HepG2 (cell line): Measurements from ENCODE around the gene PALM2AKAP2. TPM values are rescaled to one million over a fixed set of nuclear protein-coding genes. Genes with fewer than 3 reads are reported as not detected.

Experiments
- ATAC-seq: fragments of 200-7000 bp; cut with Tn5 transposase; 3 replicates; pipeline ENCODE4 v1.9.1; 2020; ENCODE audit warnings: mild to moderate bottlenecking, moderate library complexity
- BruUV-seq: library from RNA; stranded (reverse); fragments of 400-500 nt; replicated peaks from 2 replicates; lab custom pipeline; 2021; lab: Mats Ljungman, UMichigan
- CTCF ChIA-PET: fragments of 300-600 bp; formaldehyde crosslinking; extraction: SDS; loops from one replicate; lab custom pipeline; 2021; ENCODE audit warnings: low total read pairs, inconsistent platforms, low intra/inter-chr PET ratio; lab: Yijun Ruan, JAX
- POLR2A ChIA-PET: fragments of 350-600 bp; sonication (Branson Sonifier 250); formaldehyde crosslinking; loops from one replicate; lab custom pipeline; 2020; ENCODE audit warnings: antibody characterized with exemption, inconsistent platforms; lab: Yijun Ruan, JAX
- DNase-seq: peaks from one replicate; pipeline ENCODE4 v3.0.0-alpha.2; 2015; ENCODE audit warnings: low spot score
- FAIRE-seq: peaks from 3 replicates; lab custom pipeline; 2011; peaks lifted over from hg19 to GRCh38; lab: Jason Lieb, UNC
- H2AFZ ChIP-seq: one replicate; pipeline ENCODE4 v1.6.1; 2011; ENCODE audit warnings: low read length, inconsistent platforms
- H3K27ac ChIP-seq: fragments of 300-600 bp; 3 replicates; pipeline ENCODE4 v1.8.0; 2011; ENCODE audit warnings: mixed run types, mild to moderate bottlenecking, mixed read lengths, low read length, inconsistent platforms; ENCODE audit not compliant: insufficient read depth; ENCODE audit errors: extremely low read length
- H3K27me3 ChIP-seq, 2 experiments: fragments of 200-600 bp in 1 of 2; 2 replicates in 1 of 2; 3 replicates in 1 of 2; pipeline versions ENCODE4 v1.6.0 to v1.8.0; 2011; ENCODE audit warnings: low read length in 2 of 2, mild to moderate bottlenecking in 2 of 2, moderate library complexity in 2 of 2, inconsistent platforms in 1 of 2; ENCODE audit not compliant: insufficient read depth in 2 of 2, control insufficient read depth in 1 of 2
- H3K36me3 ChIP-seq, 2 experiments: fragments of 200-600 bp in 1 of 2; replicated peaks in 1 of 2; 2 replicates in 1 of 2; 3 replicates in 1 of 2; pipeline versions ENCODE4 v1.5.1 to v1.8.0; 2011; ENCODE audit warnings: low read length in 2 of 2, inconsistent platforms in 1 of 2; ENCODE audit not compliant: insufficient read depth in 2 of 2, control insufficient read depth in 1 of 2
- H3K4me1 ChIP-seq: 2 replicates; pipeline ENCODE4 v1.5.1; 2012; ENCODE audit warnings: low read length, inconsistent platforms; ENCODE audit not compliant: insufficient read depth
- H3K4me2 ChIP-seq: 2 replicates; pipeline ENCODE4 v1.6.0; 2011; ENCODE audit warnings: low read depth, low read length, inconsistent platforms
- H3K4me3 ChIP-seq, 3 experiments: fragments of 200-600 bp in 1 of 3; sonication (generic), shearing (Covaris generic) in 1 of 3; replicated peaks in 1 of 3; 2 replicates each; pipeline ENCODE4 v1.5.1; 2011 to 2016; ENCODE audit warnings: low read length in 3 of 3, inconsistent platforms in 2 of 3, low read depth in 2 of 3, mild to moderate bottlenecking in 2 of 3, control low read depth in 1 of 3, mixed read lengths in 1 of 3; ENCODE audit not compliant: insufficient read depth in 1 of 3
- H3K79me2 ChIP-seq: one replicate; pipeline ENCODE4 v1.6.1; 2011; ENCODE audit warnings: low read length, inconsistent platforms; ENCODE audit not compliant: insufficient read depth
- H3K9ac ChIP-seq: 2 replicates; pipeline ENCODE4 v1.6.0; 2011; ENCODE audit warnings: mild to moderate bottlenecking, low read depth, low read length, inconsistent platforms; ENCODE audit not compliant: insufficient read depth
- H3K9me3 ChIP-seq: 2 replicates; pipeline ENCODE4 v1.5.1; 2012; ENCODE audit warnings: mild to moderate bottlenecking, low read length
- H4K20me1 ChIP-seq: 2 replicates; pipeline ENCODE4 v1.6.0; 2011; ENCODE audit warnings: inconsistent platforms, mild to moderate bottlenecking, low read length, moderate library complexity; ENCODE audit not compliant: insufficient read depth
- ATRX ChIP-seq: sonication (generic); formaldehyde crosslinking; IDR thresholded peaks from 2 replicates; pipeline ENCODE4 v1.4.0; 2020; ENCODE audit warnings: missing genetic modification reagents, borderline replicate concordance
- NFE2L2 ChIP-seq: fragments of 150-350 bp; IDR thresholded peaks from 2 replicates; pipeline ENCODE4 v1.6.1; 2014; ENCODE audit warnings: low read length
- PPARG ChIP-seq: conservative IDR thresholded peaks from 2 replicates; pipeline ENCODE4 v1.6.1; 2016; ENCODE audit warnings: missing biosample characterization, missing genetic modification reagents
- RFX5 ChIP-seq: IDR thresholded peaks from 2 replicates; pipeline ENCODE4 v1.6.1; 2011; ENCODE audit warnings: low read depth, low read length, improper control_type of control experiment
- SRSF1 ChIP-seq: fragments of 200-400 bp; formaldehyde crosslinking; optimal IDR thresholded peaks from 2 replicates; pipeline ENCODE3; 2017; ENCODE audit warnings: mild to moderate bottlenecking, low read depth, low read length, moderate library complexity
- ZMYM4 ChIP-seq: sonication (generic); formaldehyde crosslinking; IDR thresholded peaks from 2 replicates; pipeline ENCODE4 v1.8.1; 2023; ENCODE audit warnings: mild to moderate bottlenecking, missing genetic modification reagents
- ZNF24 ChIP-seq: fragments of 450-650 bp; IDR thresholded peaks from 2 replicates; pipeline ENCODE4 v1.6.1; 2017; ENCODE audit warnings: antibody characterized with exemption, mild to moderate bottlenecking
- WGBS: methylation state at CpG from one replicate; pipeline ENCODE4 v1.1.6; 2017; ENCODE audit warnings: low lambda C conversion rate; 5-methylcytosine and 5-hydroxymethylcytosine counted together
- in situ Hi-C: cut with HindIII; loops from 2 replicates; pipeline ENCODE4 v1.10.0; 2017; ENCODE audit warnings: low pct_unique_long_range_greater_than_20kb; ENCODE audit not compliant: extremely low pct_ligation_motif_present
- intact Hi-C: fragments of 100-400 bp; cut with micrococcal nuclease; formaldehyde crosslinking; loops from one replicate; pipeline ENCODE4 v1.10.0; 2022; ENCODE audit not compliant: unreplicated experiment
- polyA plus RNA-seq, 8 experiments: library from polyadenylated mRNA; depleted of rRNA in 3 of 8; stranded (reverse) in 7 of 8; unstranded in 1 of 8; fragments of >200 nt; fragmentation: Illumina TruSeq in 4 of 8; extraction: Trizol in 4 of 8; gene quantifications; 2 replicates each; pipeline versions ENCODE4 v1.2.1 to v1.2.3, GENCODE V29; 2011 to 2016; ENCODE audit warnings: low read depth in 4 of 8, missing spikeins in 1 of 8, mixed read lengths in 1 of 8; ENCODE audit not compliant: insufficient read depth in 1 of 8
- total RNA-seq, 5 experiments: library from RNA; depleted of rRNA; stranded (reverse); fragments of >200 nt; fragmentation: Illumina TruSeq; extraction: Trizol; gene quantifications; 2 replicates each; pipeline ENCODE4 v1.2.3, GENCODE V29; 2016; ENCODE audit warnings: low read depth in 1 of 5
- TF ChIP-seq, protein P1 (sequence below): sonication (generic); formaldehyde crosslinking; IDR thresholded peaks from 2 replicates; pipeline ENCODE4 v1.4.0; 2020; ENCODE audit warnings: missing genetic modification reagents, mild to moderate bottlenecking, borderline replicate concordance
- TF ChIP-seq, protein P2 (sequence below): IDR thresholded peaks from 2 replicates; pipeline ENCODE4 v1.4.0; 2020; ENCODE audit warnings: mild to moderate bottlenecking, missing genetic modification reagents
- TF ChIP-seq, protein P3 (sequence below), 2 experiments: sonication (generic) in 1 of 2; formaldehyde crosslinking in 1 of 2; IDR thresholded peaks; 2 replicates each; pipeline versions ENCODE4 v1.4.0 to v1.6.1; 2018 to 2020; ENCODE audit warnings: missing genetic modification reagents in 2 of 2, borderline replicate concordance in 1 of 2, low read depth in 1 of 2, mild to moderate bottlenecking in 1 of 2, missing biosample characterization in 1 of 2

The PALM2AKAP2 gene
- total and polyA plus RNA-seq, 2 of the 13 experiments (the other 11 are each of a cell fraction or from before 2014, with no cell fraction given): 0.25 to 1.8 TPM

DNA sequence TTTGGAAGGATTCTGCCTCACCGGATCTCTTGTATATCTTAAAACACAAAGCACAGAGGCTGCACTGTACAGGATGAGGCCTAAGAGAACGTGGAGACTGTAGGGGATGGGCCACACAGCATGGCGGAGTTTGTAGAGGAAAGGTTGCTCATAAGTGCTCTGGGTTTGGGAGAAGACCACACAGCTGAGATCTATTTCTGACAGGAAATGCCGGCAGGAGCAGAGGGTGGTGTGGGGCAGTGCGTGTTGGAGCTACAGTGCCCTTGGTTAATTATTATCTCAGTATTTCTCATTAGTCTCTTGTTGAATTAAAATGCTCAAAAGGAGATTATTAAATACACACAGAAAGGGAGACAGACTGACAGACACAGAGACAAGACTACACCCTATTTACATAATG is 9.6 kb downstream of the PALM2AKAP2 start:
- H3K4me3 ChIP-seq: no peak overlapping the region
- no peak overlapping the region for H3K9ac ChIP-seq
- DNase-seq (no peak), FAIRE-seq (no peak), ATAC-seq (peak; percentile 31; the same call in 2 of the 3 replicates)
- no peaks in the 10 kb centered on the region for H3K9me3 ChIP-seq
- H3K36me3 ChIP-seq: no peaks in the 10 kb centered on the region
- in situ Hi-C loops: no loop called here
- BruUV-seq: no TSS peak
- TF ChIP-seq, protein P1, sequence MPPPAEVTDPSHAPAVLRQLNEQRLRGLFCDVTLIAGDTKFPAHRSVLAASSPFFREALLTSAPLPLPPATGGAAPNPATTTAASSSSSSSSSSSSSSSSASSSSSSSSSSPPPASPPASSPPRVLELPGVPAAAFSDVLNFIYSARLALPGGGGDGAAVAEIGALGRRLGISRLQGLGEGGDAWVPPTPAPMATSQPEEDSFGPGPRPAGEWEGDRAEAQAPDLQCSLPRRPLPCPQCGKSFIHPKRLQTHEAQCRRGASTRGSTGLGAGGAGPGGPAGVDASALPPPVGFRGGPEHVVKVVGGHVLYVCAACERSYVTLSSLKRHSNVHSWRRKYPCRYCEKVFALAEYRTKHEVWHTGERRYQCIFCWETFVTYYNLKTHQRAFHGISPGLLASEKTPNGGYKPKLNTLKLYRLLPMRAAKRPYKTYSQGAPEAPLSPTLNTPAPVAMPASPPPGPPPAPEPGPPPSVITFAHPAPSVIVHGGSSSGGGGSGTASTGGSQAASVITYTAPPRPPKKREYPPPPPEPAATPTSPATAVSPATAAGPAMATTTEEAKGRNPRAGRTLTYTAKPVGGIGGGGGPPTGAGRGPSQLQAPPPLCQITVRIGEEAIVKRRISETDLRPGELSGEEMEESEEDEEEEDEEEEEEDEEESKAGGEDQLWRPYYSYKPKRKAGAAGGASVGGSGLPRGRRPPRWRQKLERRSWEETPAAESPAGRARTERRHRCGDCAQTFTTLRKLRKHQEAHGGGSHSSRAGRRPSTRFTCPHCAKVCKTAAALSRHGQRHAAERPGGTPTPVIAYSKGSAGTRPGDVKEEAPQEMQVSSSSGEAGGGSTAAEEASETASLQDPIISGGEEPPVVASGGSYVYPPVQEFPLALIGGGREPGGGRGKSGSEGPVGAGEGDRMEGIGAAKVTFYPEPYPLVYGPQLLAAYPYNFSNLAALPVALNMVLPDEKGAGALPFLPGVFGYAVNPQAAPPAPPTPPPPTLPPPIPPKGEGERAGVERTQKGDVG (CRISPR knock-in tag): no peak
- no peak for TF ChIP-seq SRSF1
- TF ChIP-seq ZMYM4 (CRISPR knock-in tag): no peak
- no peak for TF ChIP-seq NFE2L2
- 0 out of 2 replicates have a peak, but pooled peaks have one; percentile 14 for TF ChIP-seq PPARG (CRISPR knock-in tag)
- TF ChIP-seq ZNF24: no peak
- H3K27ac ChIP-seq: no peak overlapping the region
- no peak overlapping the region for H2AFZ ChIP-seq
- H3K4me1 ChIP-seq: peaks cover 9% of the 10 kb centered on the region
- 27% methylated on average over 5 of the region's 5 CpGs for WGBS
- H3K4me2 ChIP-seq: no peak overlapping the region
- no peaks in the 10 kb centered on the region for H3K79me2 ChIP-seq
- H3K27me3 ChIP-seq: no peaks in the 10 kb centered on the region
- ChIA-PET POLR2A (no interaction called here), CTCF (no interaction called here)
- no peaks in the 10 kb centered on the region for H4K20me1 ChIP-seq
- intact Hi-C loops: no loop called here

DNA sequence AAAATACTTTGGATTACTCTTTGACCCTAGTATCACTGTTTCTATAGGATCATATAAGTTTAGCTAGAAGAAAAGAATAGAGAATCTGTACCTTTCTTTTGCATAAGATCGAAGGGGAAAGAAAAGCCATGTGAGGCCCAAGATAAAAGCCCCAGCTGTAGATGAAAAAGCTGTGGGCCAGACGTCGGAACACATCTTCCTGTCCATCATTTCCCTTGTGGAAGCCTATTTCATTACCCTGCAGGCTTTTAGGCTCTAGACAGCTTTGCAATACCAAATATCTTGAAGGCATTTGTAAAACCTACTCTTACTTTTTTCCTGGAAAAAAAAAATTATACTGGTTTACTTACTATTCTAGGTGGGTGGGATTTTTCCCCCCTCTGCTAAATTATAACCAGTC is 10.0 kb downstream of the PALM2AKAP2 start:
- in situ Hi-C loops: no loop called here
- no peak for DNase-seq
- no peak overlapping the region for H3K4me3 ChIP-seq
- H3K4me2 ChIP-seq: no peak overlapping the region
- no peak overlapping the region for H3K27ac ChIP-seq
- no peak overlapping the region for H3K9ac ChIP-seq
- no peaks in the 10 kb centered on the region for H3K27me3 ChIP-seq
- no peak for ATAC-seq
- no peaks in the 10 kb centered on the region for H3K36me3 ChIP-seq
- FAIRE-seq: no peak
- CTCF ChIA-PET: no interaction called here
- H3K79me2 ChIP-seq: no peaks in the 10 kb centered on the region
- intact Hi-C loops: no loop called here
- no peak overlapping the region for H2AFZ ChIP-seq
- POLR2A ChIA-PET: no interaction called here
- H3K9me3 ChIP-seq: no peaks in the 10 kb centered on the region
- no peaks in the 10 kb centered on the region for H4K20me1 ChIP-seq
- no TSS peak for BruUV-seq
- H3K4me1 ChIP-seq: peaks cover 13% of the 10 kb centered on the region
- WGBS: 53% methylated on average over 3 of the region's 3 CpGs
- no peak for TF ChIP-seq RFX5
- TF ChIP-seq, protein P2, sequence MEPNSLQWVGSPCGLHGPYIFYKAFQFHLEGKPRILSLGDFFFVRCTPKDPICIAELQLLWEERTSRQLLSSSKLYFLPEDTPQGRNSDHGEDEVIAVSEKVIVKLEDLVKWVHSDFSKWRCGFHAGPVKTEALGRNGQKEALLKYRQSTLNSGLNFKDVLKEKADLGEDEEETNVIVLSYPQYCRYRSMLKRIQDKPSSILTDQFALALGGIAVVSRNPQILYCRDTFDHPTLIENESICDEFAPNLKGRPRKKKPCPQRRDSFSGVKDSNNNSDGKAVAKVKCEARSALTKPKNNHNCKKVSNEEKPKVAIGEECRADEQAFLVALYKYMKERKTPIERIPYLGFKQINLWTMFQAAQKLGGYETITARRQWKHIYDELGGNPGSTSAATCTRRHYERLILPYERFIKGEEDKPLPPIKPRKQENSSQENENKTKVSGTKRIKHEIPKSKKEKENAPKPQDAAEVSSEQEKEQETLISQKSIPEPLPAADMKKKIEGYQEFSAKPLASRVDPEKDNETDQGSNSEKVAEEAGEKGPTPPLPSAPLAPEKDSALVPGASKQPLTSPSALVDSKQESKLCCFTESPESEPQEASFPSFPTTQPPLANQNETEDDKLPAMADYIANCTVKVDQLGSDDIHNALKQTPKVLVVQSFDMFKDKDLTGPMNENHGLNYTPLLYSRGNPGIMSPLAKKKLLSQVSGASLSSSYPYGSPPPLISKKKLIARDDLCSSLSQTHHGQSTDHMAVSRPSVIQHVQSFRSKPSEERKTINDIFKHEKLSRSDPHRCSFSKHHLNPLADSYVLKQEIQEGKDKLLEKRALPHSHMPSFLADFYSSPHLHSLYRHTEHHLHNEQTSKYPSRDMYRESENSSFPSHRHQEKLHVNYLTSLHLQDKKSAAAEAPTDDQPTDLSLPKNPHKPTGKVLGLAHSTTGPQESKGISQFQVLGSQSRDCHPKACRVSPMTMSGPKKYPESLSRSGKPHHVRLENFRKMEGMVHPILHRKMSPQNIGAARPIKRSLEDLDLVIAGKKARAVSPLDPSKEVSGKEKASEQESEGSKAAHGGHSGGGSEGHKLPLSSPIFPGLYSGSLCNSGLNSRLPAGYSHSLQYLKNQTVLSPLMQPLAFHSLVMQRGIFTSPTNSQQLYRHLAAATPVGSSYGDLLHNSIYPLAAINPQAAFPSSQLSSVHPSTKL (CRISPR knock-in tag): no peak
- no peak for TF ChIP-seq ATRX (CRISPR knock-in tag)
- TF ChIP-seq, protein P3, sequence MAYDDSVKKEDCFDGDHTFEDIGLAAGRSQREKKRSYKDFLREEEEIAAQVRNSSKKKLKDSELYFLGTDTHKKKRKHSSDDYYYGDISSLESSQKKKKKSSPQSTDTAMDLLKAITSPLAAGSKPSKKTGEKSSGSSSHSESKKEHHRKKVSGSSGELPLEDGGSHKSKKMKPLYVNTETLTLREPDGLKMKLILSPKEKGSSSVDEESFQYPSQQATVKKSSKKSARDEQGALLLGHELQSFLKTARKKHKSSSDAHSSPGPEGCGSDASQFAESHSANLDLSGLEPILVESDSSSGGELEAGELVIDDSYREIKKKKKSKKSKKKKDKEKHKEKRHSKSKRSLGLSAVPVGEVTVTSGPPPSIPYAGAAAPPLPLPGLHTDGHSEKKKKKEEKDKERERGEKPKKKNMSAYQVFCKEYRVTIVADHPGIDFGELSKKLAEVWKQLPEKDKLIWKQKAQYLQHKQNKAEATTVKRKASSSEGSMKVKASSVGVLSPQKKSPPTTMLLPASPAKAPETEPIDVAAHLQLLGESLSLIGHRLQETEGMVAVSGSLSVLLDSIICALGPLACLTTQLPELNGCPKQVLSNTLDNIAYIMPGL (CRISPR knock-in tag; IDR thresholded peaks at IDR 0.05; ENCODE audit: borderline replicate concordance in 1 of 2, low read depth in 1 of 2): no peak
